Activated CD4-positive, alpha-beta T cell treated with anti-CD3 and anti-CD28 coated beads for 4 hours (primary cell): ENCODE results near the gene ZNF143.
A peak's percentile ranks its signal among the peaks of the same experiment; 100 is the strongest.

ENCODE experiments used
- DNase-seq, 2 donors: peaks; one replicate each; pipeline ENCODE4 v3.0.0-alpha.2; 2020

The ZNF143 gene

DNA sequence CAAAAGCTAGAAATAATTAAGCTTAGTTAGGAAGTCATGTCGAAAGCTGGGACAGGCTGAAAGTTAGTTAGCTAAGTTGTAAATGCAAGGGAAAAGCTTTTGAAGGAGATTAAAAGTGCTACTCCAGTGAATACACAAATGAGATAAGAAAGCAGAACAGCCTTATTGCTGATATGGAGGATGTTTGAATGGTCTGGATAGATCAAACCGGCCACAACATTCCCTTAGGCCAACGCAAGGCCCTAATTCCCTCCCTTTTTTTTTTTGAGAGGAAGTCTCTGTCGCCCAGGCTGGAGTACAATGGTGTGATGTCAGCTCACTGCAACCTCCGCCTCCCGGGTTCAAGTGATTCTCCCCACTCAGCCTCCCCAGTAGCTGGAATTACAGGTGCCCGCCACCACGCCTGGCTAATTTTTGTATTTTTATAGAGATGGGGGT, 89.4 kb downstream of the ZNF143 start:
- DNase-seq = no peak

DNA sequence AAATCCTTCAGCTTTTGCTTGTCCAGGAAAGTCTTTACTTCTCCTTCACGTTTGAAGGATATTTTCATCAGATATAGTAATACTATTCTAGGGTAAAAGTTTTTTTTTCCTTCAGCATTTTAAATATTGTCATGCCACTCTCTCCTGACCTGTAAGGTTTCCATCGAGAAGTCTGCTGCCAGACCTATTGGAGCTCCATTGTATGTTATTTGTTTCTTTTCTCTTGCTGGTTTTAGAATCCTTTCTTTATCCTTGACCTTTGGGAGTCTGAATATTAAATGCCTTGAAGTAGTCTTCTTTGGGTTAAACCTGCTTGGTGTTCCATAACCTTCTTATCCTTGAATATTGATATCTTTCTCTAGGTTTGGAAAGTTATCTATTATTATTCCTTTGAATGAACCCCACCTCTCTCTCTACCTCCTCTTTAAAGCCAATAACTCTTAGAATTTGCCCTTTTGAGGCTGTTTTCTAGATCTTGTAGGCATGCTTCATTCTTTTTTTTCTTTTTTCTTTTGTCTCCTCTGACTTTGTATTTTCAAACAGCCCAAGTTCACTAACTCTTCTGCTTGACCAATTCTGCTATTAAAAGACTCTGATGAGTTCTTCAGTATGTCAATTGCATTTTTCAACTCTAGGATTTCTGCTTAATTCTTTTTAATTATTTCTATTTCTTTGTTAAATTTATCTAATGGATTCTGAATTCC, 100.6 kb downstream of the ZNF143 start:
- no peak for DNase-seq

DNA sequence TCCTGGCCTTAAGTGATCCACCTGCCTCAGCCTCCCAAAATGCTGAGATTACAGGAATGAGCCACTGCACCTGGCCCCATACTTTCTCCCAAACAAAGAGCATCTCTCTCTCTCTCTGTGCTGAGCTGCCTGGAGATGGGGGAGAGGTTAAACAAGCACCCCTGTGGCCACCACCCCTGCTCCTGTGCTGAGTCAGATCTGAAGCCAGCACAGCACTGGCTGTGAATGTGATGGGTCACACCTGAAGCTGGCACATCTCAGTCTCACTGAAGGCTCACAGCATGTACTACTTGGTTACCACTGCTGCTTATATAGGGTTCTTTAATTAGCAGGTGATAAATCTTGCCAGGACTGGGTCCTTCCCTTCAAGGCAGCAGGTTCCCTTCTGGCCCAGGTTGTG, 101.9 kb downstream of the ZNF143 start:
- no peak for DNase-seq

DNA sequence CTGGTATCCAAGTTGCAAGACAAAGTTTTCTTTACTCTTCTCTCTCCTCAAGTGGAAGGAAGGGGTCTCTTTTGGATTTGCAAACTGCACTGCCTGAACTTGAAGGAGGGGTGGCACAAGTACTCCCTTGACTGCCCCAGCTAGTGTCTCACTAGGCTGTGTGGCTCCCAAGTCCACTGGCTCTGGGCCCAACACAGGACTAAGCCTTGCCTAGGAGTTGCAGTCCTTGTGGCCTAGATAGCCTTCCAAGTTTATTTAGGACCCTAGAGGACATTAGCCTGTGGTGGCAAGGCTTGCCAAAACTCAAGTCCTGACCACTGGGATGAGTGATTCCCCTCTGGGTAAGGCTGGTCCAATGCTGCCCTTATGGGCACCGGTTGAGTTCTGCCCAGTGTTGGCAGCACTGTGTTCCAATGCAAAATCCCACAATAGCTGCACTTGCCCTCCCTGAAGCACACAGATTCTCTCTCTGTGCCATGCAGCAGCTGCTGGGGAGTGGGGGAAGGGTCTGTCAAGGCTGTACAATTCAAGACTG, 102.5 kb downstream of the ZNF143 start:
- no peak for DNase-seq

DNA sequence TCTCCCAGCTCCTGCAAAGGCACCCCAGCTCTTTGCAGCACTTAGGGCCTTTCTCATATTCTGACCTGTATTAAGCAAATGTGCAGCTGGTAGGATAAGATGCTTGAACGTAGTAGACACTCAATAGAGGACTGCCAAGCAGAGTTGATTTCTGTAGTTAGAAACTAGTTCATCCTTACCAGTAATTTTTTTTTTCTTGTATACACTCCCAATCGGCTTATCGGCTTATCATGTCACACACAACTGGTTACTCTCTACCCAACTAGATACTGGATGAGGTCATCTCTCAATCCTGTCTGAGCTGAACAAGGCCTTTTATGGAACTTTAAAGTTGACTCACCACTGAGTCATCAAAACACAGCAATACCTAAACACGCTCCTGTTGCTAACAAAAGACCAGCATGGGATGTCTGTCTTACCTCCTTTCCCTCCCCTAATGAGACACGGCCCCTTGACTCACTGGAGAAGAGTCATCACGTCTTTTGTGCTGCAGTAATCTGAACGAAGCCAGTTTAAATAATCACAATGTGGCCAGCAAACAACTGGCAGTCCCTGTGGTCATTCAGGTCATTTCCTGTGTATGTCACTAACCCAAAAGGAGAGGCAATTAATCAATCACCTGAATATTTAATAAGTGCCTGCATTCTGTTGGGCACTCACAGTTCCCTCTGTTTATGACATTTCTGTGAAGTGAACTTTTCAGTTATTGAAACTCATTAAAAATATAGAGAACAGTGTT, 105.2 kb downstream of the ZNF143 start:
- peak; percentile 51 to 60 for DNase-seq

DNA sequence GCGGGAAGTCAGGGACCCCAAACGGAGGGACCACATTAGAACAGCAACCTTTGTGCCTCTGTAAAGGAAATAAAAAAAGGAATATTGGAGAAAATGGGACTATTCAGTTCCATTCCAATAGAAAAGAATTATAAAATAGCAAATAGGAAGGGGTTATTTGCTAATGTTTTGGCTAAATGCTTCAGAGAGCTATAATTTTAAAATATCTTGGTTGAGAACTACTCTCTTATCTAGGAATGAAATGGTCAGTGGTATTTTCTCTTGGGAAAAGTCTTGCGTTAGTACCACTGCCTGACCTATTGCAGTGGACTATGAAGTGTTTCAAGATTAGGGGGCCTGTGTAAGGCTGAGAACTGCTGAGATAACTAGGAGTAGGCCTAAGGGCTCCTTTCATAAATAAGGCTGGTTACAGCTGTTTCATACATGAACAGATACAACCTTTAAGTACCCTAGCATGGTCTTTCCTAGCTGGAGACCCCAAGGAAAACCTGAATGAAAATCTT, 105.8 kb downstream of the ZNF143 start:
- DNase-seq = no peak

DNA sequence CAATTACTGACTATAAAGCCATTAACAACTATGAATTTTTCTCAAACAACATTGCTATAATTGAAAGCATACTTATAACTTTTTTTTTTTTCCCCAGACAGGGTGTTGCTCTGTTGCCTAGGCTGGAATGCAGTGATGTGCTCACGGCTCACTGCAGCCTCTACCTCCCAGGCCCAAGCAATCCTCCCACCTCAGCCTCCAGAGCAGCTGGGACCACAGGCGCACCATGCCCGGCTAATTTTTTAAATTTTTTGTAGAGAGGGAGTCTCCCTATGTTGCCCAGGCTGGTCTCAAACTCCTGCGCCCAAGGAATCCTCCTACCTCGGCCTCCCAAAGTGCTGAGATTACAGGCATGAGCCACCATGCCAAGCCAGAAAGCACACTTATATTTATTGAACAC, 106.6 kb downstream of the ZNF143 start:
- no peak for DNase-seq

DNA sequence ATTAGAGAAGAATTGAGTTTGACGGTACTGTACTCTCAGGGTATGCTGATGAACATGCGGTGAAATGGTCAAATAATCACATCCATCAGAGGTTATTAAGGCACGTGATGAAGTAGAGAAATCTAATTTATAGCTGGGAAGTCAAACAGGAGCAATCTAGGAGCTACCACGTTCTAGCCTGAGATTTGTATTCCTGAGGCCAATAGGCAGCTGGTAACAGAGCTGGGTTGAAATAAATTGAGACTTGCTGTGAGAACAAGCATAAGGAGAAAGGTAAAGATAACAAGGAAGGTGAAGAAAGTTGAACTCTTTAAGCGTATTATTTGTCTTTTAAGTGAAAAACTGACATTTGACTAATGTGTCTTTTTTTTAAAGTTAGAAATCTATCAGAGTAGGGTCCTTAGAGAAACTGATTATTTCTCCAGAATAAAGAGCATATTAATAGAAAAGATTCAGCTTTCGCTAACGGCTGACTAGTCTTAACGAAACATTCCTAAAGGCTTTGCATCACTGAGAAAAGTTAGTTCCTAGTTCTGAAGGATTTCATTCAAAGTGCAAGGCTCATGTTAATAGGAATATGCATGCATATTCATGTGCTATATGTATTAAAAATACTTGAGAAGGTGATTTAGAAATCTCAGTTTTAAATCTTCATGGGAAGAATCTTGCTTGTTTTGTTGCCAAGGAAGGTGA, 107.5 kb downstream of the ZNF143 start:
- DNase-seq = no peak

DNA sequence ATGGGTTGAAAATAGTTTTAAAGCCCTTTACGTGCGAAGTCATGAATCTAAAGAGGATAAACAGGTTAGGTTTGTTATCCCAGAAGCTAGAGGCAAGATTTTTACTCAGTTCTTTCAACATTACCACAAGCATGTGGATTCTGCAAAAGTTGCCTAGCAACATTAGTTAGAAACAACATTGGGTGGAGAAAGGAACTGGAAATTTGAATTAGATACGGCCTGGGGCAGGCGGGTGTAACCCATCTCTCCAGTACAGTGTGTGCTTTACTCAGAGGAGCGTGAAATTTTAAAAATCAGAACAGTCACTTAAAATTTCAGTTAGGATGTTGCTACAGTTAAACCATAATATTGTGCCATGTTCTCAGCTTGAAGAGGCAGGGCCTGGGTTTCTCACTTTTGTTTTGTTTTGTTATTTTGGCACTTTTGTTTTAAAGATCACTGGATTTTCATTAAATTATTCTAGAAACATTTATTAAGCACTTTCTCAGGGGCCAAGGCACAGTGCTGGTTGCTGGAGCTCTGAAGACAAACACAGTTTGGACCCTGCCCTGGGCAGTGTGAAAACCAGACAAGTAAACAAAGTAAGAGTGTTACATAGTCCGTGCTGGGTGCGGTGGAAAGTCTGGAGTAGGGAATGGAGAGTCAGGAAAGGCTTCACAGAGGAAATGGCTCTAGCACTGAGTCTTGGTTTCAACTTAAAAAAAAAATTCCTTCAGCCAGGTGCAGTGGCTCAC, 108.2 kb downstream of the ZNF143 start:
- no peak for DNase-seq

DNA sequence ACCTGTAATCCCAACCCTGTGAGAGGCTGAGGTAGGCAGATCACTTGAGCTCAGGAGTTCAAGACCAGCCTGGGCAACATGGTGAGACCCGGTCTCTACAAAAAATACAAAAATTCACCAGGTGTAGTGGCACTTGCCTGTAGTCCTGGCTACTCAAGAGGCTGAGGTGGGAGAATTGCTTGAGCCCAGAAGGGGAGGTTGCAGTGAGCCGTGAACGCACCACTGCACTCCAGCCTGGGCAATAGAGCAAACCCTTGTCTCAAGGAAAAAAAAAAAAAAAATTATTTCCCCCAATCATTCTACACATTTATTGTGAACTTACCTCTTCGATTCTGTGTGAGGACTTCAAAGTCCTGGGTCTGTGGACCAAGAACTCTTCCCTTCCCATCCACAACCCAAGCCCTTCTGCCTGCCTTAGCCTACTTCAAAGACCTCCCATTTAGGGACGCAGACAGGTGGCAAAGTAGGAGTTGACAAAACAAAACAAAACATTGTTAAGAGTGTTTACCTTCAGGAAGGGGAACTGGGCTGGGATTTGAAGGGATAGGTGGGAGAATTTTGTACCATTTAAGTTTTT, 108.9 kb downstream of the ZNF143 start:
- no peak for DNase-seq

DNA sequence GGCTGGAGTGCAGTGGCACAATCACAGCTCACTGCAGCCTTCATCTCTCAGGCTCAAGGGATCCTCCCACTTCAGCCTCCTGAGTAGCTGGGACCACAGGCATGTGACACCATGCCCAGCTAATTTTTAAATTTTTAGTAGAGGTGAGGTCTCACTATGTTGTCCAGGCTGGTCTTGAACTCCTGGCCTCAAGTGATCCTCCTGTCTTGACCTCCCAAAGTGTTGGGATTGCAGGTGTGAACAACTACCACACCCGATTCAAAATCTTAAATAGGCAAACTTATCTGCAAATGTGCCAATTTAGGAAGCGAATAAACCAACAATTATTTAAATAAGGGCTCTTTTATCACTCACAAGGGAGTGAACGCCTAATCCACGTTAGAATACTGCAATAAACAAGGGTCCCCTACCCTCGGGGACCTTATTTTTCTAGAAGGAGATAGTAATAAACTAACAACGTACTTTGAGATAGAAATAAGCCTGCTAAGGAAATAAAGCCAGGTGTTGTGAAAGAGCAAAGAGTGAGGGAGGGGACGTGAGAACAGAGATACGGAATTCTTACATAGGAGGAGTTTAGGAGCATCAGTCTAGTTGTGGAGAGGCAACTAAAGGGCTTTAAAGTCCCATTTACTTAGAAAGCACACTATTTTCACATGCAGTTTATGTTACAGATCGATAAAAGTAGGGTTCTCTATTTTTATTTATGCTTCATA, 109.7 kb downstream of the ZNF143 start:
- DNase-seq = no peak

DNA sequence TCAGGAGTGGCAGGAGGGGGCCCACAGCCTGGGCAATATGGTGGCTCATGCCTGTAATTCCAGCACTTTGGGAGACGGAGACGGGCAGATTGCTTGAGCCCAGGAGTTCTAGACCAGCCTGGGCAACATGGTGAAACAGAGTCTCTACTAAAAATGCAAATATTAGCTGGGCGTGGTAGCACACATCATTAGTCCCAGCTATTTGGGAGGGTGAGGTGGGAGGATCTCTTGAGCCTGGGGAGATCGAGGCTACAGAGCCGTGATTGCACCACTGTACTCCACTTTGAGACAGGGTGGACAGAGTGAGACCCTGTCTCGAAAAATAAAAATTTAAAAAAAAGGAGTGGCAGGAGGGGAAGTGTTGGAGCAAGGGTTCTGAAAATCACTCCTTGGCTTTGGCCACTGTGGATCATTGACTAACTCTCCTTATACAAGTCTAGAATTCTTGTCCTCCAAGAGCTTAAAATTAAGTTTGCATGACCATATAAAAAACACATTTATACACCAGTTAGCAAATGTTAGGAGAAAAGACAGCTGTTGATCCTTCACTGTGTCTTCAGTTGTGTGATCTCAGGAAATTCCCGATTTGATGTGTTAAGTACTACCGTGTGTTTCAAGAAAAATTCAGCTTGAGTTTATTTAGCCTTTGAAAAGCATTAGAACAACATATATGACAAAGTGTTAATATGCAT, 110.4 kb downstream of the ZNF143 start:
- DNase-seq = no peak

DNA sequence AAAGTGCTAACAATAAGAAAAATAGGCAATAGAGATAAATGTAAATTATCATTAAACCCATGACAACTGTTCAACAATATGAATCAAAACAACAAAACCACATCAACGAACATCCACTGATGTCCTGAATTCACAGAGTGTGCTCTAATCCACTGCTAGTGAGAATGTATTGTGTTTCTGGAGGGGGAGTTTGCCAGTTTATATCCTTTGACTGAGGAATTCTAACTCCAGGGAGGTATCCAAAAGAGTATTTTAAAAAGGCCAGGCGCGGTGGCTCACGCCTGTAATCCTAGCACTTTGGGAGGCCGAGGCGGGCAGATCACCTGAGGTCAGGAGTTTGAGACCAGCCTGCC, 110.9 kb downstream of the ZNF143 start:
- DNase-seq = no peak

DNA sequence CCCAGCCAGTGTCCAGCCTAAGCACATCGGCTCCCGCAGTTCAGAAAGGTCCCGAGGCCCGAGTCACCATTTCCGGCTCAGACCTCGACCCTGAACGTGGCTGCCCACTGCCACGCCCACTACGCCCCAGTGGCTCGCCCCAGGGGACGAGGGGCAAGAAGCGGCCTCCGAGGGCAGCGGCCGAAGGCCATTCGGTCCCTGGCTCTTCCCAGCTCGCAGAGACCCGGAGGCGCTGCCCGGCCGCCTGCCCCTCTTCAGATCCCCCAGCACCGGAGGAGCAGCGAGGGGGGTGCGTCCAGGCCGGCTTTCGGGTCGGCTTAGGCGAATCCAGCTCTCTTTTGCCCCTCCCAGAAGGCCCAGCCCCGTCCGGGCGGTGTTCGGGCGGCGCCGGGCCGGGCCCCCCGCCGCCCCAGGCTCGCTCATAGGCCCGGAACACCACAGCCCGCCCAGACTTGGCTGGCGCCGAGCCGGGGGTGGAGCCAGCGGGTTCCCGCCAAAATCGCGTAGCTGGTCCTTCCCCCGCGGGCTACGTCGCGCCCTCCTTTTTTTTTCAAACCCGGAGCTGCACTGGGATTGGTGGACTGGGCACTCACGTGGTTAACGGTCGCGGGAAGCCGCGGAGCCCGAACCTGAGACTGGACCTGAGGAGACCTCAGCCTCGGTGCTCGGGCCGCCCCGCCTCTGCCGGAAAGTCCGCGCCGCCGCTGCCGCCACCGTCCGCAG, 112.4 kb downstream of the ZNF143 start, which contains the start of gene WEE1:
Gene WEE1, plus strand, starts transcription at position 619 of the 723 bp plus-strand sequence. CDS start 264 bp downstream, outside the sequence.
- peak; percentile 93 to 95 for DNase-seq

DNA sequence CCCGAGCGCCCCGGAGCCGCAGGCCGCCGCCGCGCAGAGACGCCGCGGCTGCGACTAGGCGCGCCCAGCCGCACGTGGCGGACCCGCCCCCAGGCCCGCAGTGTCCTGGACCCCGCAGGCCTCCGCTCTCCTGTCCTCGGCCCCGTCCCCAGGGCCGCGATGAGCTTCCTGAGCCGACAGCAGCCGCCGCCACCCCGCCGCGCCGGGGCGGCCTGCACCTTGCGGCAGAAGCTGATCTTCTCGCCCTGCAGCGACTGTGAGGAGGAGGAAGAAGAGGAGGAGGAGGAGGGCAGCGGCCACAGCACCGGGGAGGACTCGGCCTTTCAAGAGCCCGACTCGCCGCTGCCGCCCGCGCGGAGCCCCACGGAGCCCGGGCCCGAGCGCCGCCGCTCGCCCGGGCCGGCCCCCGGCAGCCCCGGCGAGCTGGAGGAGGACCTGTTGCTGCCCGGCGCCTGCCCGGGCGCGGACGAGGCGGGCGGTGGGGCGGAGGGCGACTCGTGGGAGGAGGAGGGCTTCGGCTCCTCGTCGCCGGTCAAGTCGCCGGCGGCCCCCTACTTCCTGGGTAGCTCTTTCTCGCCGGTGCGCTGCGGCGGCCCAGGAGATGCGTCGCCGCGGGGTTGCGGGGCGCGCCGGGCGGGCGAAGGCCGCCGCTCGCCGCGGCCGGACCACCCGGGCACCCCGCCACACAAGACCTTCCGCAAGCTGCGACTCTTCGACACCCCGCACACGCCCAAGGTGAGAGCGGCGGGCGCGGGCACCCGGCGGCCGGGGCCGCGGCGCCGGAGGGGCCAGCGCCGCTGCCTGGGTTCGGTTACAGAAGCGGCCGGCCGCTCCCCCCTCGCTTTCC, 113.2 kb downstream of the ZNF143 start:
- peak in 1 of 2 donors; percentile 20 for DNase-seq

DNA sequence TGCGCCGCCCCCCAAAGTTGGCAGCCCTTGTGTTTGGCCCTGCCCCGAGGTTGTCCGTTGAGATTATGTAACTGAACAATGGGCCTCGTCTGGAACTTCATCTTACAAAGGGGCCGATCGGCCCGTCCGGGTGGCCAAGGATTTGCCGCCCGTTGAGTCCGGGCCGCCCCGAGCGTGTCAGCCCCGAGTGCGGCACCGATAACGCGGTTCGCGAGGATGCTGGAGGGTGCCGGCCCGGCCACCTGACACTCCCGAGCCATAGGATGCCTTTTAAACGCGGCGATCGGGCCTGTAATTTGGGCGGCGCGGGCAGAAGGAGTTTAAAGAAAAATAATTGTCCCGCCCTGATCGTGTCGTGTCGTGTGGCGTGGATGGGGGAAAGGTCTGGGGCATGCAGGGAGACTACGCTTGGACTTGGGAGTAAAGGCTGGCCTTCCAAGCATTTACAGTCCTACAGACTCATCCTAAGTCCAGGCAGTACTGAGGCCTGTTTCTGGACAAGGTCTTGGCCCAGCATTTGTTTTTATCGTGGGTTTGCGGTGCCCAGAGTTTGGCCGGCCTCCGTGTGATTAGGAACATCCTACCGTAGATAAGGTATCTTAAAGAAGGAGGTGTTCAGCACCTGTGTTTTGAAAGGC, 113.9 kb downstream of the ZNF143 start:
- DNase-seq = peak in 1 of 2 donors; percentile 8

DNA sequence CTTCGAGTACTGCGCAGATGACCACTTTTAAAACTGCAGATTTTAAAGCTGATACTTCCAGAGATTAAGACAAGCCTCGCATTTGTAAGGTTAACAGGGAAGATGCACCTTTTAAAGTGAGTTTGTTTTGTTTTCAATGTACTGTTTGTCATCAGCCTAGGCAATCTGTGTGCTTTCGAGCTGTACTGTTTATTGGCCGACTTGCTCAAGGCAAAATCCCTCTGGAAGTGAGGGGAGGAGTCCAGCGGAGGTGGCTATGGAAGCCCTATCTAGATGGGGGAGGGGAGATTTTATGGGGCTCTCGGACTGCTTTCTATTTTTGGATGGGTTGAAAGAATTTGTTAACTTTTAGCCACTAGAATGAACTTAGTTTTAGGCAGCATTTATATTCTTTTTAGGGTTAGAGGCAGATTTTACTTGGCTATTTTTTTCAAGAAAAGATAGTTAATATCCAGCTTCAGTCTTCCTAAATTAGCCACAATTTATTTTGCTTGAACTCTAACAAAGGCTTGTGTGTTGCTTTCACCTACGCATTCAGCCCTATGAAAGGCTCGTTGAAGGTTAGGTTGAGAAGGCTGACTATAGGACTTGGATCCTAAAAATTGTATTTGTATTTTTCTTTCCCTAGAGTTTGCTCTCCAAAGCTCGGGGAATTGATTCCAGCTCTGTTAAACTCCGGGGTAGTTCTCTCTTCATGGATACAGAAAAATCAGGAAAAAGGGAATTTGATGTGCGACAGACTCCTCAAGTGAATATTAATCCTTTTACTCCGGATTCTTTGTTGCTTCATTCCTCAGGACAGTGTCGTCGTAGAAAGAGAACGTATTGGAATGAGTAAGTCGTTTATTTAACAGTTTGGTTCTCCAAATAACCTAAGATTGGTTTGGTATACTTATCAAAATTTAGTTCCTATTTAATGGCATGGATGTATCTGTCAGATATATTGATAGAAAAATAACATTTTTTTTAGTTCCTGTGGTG, 114.7 kb downstream of the ZNF143 start:
- no peak for DNase-seq
